HG03457 (cell line): ENCODE data around the gene STRIP1.
A peak's percentile ranks its signal among the peaks of the same experiment; 100 is the strongest.

ENCODE experiments used
- ATAC-seq: cut with Tn5 transposase; IDR thresholded peaks from one replicate; pipeline ENCODE4 v1.9.1; 2021; ENCODE audit warnings: moderate number of reproducible peaks; ENCODE audit not compliant: unreplicated experiment

STRIP1 gene

GRCh38 chr1:110034451-110035235 is at the start of gene STRIP1:
Gene STRIP1, plus strand, starts transcription at chr1:110034624. Its CDS starts 14 bp downstream, at chr1:110034638.
- ATAC-seq: peak; percentile 67

- ATAC-seq: no peak
Observed at GRCh38 chr1:109985247-109986053, 49.0 kb upstream of the STRIP1 start.

GRCh38 chr1:109986054-109986444 is 48.4 kb upstream of the STRIP1 start:
- no peak for ATAC-seq

DNA sequence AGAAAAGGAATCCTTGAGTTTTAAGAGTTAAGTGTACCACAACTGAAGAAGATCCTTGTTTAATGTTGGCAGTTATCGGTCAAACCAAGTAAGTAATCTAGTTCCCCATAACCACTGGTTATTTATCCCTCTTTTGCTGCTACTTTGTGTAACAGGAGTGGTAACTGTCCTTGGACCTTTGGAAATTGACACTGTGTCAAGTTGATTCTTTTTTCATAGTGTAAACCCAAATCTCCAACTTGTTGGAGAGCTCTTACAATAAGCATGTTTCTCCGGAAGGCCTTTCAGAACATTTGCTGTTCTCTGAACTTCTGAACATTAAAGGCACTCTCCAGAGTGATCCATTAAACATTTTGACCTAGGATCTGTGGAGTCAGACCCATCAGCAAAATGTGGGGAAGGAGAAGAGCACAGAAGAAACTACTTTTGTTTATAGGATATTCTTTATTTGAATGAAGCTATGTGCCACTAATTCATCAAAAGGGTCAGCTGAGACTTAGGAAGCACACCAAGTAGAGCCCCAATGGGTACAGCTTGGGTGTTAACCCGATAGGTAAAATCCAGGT is 46.0 kb upstream of the STRIP1 start:
- no peak for ATAC-seq

GRCh38 chr1:109989506-109990301 is 44.7 kb upstream of the STRIP1 start:
- no peak for ATAC-seq

DNA sequence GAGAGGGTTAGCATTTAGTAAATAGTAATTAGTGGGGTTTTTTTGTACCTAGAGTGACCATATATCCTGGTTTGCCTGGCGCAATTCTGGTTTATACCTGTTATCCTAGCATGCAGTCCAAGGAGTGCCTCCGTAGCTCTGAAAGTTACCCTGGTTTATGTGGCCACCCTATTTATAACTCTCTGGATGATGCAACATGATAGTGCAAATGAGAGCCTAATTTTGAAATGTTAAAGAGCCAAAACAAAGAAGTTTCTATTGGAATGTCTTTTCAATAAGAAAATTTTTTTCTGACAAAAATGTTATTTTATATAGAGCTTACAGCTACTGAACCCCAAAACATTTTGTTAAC is 44.1 kb upstream of the STRIP1 start:
- ATAC-seq: no peak

DNA sequence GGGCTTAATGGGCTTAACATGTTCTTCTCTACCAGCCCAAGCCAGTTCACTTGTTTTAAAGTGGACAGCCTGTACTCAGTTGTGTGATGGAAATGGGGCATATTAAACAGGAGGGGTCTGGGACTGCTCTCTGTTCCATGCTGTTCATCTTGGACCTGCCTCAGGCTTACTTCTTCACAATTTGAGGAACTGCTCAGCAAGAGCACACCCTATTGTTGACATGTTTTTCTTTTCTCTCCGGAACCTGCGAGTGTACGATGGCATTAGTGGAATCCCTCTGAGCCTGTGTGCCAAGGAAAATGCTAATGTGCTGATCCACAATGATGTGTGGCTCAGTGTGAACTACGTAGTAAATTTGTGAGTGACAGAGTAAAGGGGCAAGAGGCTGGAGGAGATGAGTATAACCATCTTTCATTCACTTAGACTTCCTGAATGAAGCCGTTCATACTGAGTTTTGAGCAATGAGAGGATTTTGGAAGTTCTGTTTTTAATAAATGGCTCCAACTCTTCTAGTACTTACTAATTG is 43.0 kb upstream of the STRIP1 start:
- no peak for ATAC-seq

- no peak for ATAC-seq
Observed at GRCh38 chr1:109993885-109994284, 40.5 kb upstream of the STRIP1 start.

GRCh38 chr1:109994654-109995053 is 39.8 kb upstream of the STRIP1 start:
- no peak for ATAC-seq

DNA sequence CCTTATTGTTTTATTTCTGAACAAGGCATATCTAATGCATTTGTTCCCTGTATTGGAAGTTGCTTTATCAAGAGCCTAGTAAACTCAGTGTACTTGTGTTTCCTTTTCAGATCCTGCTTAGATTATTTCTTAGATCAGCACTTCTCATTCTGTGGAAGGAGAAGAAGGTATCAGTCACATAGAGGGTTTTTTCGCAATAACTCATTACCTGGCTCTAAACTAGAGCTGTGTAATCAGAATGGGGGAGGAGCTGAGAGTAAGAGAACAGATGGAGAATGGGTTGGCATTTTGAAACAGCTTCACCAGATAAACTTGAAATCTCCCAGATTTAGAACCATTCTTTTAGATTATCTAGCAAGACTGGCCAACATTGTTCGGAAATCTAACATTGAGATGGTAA is 38.9 kb upstream of the STRIP1 start:
- no peak for ATAC-seq

DNA sequence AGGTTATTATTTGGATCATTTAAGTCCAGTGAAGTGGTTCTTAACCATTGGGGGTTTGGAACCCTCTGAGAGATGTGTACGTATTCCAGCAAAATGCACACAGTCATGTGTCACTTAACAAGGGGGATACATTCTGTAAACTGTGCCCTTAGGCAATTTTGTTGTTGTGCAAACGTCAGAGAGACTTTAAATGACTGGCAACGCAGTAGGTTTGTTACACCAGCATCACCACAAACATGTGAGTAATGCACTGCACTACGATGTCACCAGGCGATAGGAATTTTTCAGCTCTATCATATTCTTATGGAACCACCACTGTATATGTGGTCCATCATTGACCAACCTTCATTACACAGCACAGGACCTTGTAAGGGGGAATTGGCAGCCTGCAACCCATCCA is 37.9 kb upstream of the STRIP1 start:
- no peak for ATAC-seq

GRCh38 chr1:109997204-109997866 is 37.1 kb upstream of the STRIP1 start:
- ATAC-seq: no peak

- ATAC-seq: no peak
Observed at GRCh38 chr1:109997867-109998229, 36.6 kb upstream of the STRIP1 start.

GRCh38 chr1:110002695-110003094 is 31.7 kb upstream of the STRIP1 start:
- no peak for ATAC-seq

GRCh38 chr1:110003747-110004428 is 30.5 kb upstream of the STRIP1 start:
- peak; percentile 44 for ATAC-seq

DNA sequence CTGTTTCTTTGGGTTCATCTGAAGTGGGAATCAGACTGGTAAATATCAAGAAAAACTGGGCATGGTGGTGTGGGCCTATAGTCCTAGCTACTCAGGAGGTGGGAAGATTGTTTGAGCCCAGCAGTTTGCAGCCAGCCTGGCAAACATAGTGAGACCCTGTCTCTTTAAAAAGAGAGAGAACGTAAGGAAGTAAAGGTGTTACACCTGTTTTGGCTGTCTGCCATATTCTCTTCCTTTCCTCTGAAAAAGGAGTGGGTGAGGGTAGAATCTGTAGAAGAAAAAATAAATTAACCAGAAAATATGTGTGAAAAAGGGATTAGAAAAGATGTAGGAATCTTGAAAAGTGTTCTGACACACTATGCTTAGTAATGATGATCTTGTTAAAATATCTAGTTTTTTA is 29.8 kb upstream of the STRIP1 start:
- ATAC-seq: no peak

GRCh38 chr1:110005971-110006370 is 28.5 kb upstream of the STRIP1 start:
- ATAC-seq: no peak

DNA sequence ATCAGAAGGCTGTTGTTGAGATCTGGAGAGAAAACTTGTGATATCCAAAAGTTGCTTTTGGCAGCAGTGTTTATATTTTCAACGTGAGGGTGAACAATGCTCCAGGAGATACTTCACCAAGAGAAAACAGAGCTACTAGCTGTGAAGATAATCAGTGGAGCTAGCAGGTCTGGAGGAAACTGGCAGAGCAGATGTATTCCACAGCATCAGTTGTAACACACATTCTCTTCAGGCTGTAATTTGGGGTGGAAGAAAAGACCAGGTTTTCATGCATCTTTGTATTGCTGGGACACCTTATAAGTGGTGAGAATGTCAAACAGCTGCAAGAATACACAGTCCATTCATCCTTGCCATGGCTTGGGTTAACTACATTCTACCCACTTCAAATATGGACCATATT is 27.9 kb upstream of the STRIP1 start:
- no peak for ATAC-seq

DNA sequence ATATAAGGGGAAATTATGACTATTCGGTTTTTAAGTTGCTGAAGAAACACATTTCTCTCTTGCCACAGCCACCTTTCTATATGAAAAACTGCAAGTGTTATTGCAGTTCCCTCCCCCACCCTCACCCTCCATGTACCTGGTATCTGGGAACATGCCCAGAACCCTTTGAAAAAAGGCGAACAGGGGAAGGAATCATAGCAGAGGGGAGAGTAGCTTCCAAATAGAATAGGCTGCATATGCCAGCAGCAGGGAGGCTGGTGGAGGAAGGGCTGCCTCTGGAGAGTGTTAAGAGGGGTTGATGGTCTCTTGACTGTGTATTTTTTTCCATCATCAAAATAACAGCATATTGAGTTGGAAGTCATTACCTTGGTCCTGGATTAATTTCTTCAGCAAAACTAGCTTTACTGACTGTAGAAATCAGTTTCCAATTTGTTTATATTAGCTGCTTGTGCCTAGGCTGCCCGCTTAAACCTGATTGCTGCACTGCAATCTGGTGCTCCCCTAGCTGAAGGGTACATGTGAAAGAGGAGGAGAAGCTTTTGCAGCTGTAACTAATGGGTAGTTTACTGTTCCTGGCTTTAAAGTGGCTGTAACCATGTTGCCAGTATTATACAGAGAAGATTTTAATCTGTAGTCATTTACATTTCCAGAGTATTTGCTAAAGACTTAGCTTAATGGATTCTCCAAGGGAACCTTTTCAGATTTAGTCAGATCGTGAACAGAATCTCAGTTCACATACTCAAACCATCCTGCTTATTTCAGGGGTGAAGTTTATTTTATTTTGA is 27.2 kb upstream of the STRIP1 start:
- no peak for ATAC-seq
